ENCODE data around the gene MINDY4B.

The MINDY4B gene

DNA sequence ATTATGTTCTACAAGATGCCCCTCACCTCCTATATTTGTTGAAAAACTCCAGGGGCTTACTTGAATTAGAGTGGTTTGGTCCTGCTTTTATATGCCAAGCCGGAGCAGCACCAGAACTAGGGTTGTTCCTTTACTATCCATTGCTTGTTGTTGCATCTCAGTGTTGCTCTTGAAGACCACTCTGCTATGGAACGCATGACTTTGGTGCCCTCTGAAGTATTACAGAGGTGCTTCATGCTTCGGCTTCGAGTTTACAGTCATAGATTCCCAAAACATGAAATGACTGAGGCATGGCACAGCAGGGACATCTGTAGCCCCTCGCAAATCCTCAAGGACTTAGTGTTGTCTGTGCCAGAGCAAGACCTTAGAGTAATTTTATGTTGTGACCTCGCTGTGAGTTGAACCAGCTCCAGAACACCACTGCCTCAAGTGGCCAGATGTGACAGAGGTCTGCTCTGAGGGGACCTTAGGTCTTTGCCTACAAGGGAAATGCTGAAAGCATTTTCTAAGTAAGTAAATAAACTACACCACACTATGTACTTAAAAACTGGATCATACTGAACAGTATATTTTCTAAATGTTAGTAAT lies 75.1 kb downstream of the MINDY4B start:
- FAIRE-seq (no peak), DNase-seq (ENCODE audit: insufficient read length, low spot score) (no peak)
- TF ChIP-seq CTCF (IDR thresholded peaks at IDR 0.05; ENCODE audit: insufficient read depth, missing control alignments) = no peak

GRCh38 chr3:150829408-150829807 lies 75.8 kb downstream of the MINDY4B start:
- FAIRE-seq (no peak), DNase-seq (ENCODE audit: insufficient read length, low spot score) (no peak)
- TF ChIP-seq CTCF (IDR thresholded peaks at IDR 0.05; ENCODE audit: insufficient read depth, missing control alignments) = no peak

DNA sequence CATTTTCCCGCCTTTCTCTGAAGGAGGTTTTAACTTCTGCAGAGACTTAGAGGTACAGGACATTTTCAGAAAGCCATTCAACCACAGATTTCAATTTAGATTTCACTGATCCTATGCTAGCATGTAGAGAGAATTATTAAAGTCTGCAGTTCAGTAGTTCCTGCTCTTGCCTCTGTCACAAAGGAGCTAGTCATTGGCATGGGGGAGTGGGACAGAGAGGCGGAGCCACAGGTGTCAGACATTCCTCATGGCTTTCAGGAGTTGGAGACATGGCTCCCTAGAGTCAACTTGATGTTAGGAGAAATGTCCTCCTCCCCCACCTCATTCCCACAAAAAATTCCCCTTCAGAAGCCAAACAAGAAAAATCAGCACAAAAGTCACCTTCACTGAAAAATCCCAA lies 76.2 kb downstream of the MINDY4B start:
- FAIRE-seq (no peak), DNase-seq (ENCODE audit: insufficient read length, low spot score) (no peak)
- no peak for TF ChIP-seq CTCF (IDR thresholded peaks at IDR 0.05; ENCODE audit: insufficient read depth, missing control alignments)

GRCh38 chr3:150828261-150828660 lies 77.0 kb downstream of the MINDY4B start:
- no peak for TF ChIP-seq CTCF (IDR thresholded peaks at IDR 0.05; ENCODE audit: insufficient read depth, missing control alignments)
- FAIRE-seq = no peak
- no peak for DNase-seq (ENCODE audit: insufficient read length, low spot score)

GRCh38 chr3:150826466-150827282 lies 78.6 kb downstream of the MINDY4B start:
- DNase-seq (ENCODE audit: insufficient read length, low spot score) = no peak
- no peak for TF ChIP-seq CTCF (IDR thresholded peaks at IDR 0.05; ENCODE audit: insufficient read depth, missing control alignments)
- FAIRE-seq = no peak

- FAIRE-seq (no peak), DNase-seq (ENCODE audit: insufficient read length, low spot score) (no peak)
- TF ChIP-seq CTCF (IDR thresholded peaks at IDR 0.05; ENCODE audit: insufficient read depth, missing control alignments) = no peak
Observed at GRCh38 chr3:150825916-150826377, 79.3 kb downstream of the MINDY4B start.

Measured in D721Med (cell line).